ENCODE measurements around the gene TKFC.

Gene TKFC, protein sequence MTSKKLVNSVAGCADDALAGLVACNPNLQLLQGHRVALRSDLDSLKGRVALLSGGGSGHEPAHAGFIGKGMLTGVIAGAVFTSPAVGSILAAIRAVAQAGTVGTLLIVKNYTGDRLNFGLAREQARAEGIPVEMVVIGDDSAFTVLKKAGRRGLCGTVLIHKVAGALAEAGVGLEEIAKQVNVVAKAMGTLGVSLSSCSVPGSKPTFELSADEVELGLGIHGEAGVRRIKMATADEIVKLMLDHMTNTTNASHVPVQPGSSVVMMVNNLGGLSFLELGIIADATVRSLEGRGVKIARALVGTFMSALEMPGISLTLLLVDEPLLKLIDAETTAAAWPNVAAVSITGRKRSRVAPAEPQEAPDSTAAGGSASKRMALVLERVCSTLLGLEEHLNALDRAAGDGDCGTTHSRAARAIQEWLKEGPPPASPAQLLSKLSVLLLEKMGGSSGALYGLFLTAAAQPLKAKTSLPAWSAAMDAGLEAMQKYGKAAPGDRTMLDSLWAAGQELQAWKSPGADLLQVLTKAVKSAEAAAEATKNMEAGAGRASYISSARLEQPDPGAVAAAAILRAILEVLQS

DNA sequence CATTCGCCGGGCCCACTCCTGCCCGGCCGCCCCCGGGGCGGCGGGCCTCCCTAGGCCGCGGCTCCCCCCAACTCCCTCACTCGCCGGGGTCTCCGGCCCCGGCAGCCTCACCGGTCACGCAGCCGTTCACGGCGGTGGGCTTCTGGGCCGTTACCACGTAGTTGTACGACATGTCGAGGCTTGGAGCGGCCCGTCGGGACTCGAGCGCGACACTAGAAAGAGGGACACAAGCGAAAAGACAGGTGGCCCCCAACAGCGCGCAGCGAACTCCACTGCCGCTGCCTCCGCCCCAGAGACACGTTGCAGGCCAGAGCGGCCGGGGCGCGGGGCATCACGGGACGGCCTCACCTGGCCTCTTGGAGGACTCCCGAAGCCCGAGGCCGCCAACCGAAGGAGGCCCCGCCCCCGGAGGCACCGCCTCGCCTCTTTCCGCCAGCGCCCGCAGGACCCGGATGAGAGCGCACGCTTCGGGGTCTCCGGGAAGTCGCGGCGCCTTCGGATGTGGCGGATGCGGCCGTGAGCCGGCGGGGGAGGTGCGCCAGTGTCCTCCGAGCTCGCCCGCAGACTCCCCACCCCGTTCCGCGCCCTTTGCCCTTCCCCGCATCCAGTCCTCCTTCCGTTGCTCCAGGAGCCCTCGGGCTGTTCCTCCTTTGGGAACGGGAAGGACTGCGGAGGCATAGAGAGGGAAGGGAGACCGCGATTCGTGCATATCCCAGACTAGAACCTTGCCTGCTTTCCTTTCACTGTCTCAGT, at the start of gene TKFC, which contains the start of gene DDB1:
Gene TKFC (plus strand): TSS at position 432 of the 753 bp plus-strand sequence. CDS start 1,501 bp downstream, outside the sequence.
Gene DDB1 (minus strand): TSS at position 309 of the 753 bp plus-strand sequence. CDS start 137 bp downstream, at position 172.
- DNase-seq: peak; percentile 82

DNA sequence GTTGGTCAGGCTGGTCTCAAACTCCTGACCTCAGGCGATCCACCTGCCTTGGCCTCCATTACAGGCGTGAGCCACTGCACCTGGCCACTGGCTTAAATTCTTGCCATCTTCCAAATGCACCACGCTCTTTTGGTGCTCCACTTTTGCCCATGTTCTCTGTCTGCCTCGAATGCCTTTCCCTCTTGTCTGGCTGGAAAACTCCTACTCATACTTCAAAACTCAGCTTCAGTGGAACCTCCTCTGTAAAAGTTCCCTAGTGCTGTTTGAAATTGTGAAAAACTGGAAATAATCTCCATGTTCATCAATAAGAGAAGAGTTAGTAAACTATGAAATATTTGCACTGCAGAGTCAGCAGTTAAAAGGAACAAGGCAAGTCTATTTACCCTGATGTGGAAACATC, 49.4 kb upstream of the TKFC start:
- DNase-seq: no peak

DNA sequence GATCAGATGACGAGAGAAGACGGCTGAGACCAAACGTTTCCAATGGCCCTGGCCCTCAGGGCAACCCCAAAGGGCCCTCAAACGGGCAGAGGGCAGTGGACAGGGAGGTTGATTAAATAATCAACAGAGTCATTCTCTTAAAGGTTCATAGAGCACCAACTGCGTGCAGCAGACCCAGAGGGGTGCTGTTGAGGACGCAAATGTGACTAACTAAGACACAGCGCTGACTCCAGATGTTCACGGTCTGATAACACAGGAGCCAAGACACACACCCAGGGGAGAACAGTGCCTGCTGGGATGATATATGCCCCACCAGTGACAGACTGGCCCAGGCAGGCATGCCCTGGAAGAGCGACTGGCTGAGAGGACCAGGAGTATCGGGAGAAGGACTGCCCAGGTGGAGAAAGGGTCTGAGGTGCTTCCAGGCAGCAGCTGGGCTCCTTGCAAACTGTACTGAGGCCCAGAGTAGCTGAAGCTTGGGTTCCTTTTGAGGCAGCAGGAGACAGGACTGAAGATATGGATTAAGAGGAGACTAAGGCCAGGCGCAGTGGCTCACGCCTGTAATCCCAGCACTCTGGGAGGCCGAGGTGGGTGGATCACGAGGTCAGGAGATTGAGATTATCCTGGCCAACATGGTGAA, 45.6 kb upstream of the TKFC start:
- no peak for DNase-seq

DNA sequence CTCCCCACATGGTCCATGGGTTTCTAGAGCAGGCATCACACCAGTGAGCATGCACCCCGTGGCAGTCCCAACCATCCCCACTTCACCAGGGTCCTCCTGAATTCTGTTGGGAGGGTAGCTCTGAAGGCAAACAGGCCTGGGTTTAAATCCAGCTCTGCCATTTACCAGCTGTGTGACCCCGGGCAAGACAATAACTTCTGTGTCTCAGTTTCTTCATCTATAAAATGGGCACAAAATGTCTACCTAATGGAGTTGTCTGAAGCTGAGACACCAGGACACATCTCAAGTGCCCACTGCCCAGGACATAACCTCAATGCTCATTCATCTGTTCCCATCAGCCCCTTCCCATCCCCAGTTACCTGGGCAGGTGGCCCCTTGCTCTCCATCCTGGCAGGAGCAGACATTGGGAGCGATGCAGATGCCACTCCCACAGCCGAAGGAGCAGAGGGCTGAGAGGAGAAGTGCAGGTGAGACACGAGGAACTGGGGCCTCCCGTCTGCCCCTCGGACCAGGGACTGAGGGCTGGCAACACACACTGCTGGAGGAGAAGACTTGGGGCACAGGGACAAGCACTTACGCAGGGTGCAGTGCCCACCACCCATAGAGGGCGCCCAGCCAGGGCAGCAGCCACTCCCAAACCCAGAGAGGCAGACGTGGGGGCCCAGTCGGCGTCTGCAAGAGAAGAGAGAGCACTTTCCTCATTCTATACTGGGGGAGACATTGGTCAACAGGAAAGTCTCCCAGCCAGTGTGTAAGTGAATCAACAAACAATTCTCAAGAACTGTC, 41.9 kb upstream of the TKFC start:
- DNase-seq: no peak

DNA sequence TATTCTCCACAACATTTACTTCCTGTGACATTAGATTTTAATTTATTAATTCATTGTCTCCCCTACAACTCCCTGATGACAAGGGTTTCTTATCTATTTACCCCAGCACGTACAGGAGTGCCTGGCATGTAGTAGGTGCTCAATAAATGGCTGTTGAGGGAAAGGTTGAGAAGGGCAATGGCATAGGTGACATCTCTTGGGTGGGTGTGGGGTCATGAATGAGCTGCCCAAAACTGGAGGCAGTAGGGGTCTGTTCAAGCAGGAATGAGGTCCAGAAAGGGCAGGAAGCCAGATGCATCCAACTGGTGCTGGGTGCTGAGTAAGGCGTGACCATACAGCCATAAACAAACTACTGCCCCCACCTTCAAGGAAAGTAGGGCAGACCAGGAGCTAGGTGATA, 40.7 kb upstream of the TKFC start:
- no peak for DNase-seq

DNA sequence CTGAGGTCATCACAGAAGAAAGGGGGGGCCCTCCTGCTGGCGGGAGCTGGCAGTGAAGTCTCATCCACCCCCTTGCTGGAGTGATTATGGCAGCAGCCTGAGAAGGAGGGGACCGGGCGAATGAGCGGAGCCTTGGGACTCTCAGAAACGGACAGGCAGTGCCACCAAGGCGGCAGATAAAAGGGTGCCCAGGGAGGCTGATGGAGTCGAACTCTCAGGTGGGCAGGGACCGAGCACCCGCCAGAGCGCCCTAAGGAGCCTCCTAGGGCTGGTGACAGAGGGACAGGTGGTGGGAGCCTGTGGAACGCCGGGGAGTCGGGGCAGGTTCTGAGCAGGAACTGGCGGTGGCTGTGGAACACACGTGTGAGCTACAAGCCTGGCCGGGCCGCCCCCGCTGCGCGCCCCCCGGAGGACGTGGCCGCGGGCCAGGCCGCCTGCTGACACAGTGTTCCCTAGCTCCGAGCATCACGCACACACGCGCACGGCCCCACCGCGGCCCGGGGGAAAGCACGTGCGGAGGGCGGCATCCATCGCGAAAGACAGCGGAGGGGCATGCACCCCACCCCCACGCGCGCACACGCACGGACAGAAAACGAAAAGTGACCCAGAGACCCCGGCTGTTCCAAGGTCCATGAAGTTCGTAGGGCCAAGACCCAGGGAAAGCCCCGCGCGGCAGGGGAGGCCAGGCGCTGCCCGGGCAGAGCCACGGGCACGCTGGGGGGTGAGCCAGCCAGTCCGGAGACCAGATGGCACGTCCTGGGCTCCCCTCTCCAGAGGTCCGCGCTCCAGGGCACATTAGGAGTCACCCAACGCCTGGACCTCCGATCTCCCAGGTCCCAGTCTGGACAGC, 38.9 kb upstream of the TKFC start:
- no peak for DNase-seq

DNA sequence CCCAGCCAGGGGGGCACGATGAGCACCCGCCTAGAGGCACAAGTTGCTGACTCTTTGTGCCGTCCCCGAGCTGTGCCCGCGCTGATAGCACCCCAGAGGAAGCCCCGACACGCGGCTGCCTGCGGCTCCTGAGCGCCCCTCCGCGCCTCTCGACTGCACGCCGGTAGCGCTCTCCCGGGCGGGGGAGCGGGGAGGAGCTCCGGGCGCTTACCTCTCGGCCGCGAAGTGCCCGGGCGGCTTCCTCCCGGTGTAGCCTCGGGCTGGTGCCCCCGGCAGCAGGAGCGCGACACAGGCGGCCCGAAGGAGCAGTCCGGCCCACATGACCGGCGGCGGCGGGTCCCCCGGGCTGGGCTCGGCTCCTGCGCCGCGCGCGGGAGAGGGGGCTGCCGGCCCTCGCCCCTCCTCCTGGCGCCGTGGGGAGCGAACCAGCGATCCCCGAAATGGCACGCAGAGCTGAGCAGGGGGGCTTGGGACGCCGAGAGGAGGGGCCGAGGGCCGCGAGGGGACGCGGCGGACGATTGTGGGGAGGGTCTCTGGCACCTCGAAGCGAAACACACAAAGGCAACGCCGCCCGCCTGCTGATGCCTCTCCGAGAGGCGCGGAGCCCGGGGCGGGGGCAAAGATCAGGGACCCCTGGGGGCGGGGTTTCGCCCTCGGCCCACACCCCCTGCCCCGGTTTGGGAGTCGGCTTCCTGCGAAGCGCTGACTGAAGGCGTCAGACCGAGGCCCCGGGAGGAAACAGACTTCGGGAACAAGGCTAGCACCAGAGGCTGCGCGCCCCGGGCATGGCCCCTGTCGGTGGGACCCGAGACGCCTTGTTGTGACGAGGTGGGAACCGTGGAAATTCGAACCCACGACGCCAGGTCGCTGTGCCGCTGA, 38.1 kb upstream of the TKFC start, which contains the start of gene VWCE:
Gene VWCE (minus strand): TSS at position 600 of the 879 bp plus-strand sequence. CDS start 279 bp downstream, at position 321.
- no peak for DNase-seq

DNA sequence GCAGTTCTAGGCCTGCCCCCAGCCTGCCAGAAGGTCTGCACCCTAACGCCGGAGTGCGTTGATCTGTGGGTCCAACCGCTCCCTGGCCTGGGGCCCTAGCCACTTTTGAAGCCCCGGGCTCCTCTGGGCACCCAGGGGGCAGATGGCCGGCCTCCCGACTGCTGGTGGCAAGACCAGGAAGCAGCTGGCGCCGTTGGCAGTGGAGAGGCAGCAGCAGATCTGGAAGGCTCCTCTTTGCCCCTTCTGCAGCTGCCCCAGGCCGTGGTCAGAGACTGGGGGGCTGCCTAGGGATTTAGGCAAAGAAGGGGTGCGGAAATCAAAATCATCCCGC, 37.5 kb upstream of the TKFC start:
- DNase-seq: no peak

DNA sequence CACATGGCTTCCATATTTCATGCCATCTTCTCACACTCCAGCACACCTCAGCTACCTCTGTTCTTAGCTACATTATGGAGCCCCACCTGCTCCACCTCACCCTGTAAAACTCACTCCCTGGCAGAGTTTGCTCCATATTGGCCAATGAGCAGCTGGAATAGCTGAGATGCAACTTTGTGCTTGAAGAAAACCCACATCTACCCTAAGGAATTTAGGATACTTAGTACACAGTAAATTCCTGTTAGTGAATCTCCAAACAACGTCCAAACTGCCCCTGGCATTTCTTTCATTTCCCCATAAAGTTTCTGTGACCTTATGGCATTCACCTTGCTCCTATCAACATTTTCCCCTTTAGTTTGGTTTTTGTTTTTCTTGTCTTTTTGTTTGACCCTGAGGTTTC, 35.7 kb upstream of the TKFC start:
- DNase-seq: no peak

DNA sequence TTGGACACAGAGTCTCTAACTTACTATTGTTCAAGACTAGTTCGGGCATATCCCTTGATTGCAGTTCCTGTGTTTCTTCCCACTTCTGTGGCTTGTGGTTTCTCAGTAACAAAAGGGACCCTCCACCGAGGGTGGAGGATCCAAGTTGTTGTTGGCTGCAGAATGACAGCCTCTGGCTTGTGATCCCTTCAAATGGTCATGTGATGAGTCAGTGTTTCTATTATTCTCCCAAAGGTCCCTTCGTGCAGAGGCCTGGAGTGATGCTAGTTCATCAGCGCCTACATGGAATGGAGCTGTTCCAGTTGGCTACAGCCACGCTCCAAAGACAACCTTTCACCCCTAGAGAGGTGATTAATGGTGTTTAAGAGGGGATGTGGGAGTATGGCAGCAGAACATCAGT, 35.3 kb upstream of the TKFC start:
- no peak for DNase-seq

DNA sequence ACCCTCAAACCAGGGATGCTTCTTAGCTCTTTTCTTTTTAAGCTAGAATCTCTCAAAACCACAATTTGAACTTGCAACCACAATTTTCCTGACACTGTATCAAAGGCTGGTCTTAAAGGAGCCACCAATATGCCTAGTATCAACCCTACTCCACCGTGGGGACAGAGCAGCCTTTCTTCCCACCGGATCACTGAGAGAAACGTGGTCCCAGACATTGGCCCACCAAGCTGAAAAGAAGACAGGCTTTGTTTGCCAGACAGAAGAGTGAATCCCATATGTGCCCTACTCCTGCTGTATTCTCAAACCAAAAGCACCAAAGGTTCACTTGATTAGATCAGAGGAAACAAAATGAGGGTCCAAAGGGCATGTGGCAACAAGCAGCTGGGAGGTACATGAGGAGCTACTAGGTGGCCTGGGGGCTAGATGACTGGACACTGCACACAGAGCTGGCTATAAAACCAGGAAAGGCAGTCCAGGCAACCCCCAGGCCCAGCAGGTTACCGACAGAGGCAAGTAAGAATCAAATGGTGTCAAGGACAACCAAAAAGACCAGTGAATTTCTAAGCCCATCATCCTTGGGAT, 34.3 kb upstream of the TKFC start:
- DNase-seq: no peak

DNA sequence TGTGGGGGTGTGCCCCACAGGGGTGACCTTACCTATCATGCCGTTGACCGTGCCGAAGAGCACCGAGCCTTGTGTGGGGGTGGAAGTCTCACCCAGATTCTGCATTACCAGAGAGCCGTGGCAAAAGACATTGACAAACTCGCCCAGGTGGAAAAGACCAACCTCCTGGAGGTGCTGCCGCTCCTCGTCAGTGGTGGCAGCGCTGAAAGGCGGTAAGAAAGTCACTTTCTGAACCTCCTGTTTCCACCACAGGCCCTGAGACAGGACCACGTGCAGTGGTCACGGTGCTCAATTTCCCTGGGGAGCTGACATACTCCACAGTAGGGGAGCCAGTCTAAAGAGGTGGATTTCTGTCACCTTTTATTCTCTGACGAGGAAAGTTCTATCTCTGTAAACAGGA, 30.5 kb upstream of the TKFC start:
- no peak for DNase-seq

DNA sequence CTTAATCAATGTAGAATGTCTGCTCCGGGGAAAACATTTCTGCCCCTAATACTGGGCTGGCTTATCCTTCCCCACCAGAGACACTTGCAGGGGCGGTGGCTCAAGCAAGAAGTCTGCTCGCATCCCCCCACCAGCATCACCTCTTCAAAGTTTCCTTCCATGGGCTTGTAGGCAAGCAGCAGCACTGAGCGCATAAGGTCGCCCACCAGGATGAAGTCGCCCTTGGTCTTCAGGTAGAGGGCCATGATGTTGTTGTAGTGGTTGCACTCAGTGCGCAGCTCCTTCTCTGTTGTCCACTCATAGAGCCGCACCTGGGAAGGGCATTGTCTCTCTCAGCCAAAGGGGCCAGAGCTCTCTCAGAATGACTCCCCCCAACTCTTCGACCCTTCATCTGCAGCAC, 29.3 kb upstream of the TKFC start:
- DNase-seq: no peak

DNA sequence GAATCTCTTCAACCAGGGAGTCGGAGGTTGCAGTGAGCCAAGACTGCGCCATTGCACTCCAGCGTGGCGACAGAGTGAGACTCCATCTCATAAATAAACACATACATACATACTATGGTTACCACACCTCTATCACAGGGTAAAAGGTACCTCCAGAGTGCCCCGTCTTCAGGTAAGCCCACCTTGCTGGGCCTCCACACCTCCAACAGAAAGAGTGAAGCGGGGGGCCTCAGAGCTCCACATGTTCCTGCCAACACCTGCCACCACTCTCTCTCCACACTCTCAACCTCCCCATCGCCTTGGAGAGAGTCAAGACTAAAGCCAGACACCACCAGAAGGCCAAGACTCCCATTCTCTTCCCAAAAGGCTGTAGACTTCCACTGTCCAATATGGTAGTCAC, 27.6 kb upstream of the TKFC start:
- DNase-seq: no peak

DNA sequence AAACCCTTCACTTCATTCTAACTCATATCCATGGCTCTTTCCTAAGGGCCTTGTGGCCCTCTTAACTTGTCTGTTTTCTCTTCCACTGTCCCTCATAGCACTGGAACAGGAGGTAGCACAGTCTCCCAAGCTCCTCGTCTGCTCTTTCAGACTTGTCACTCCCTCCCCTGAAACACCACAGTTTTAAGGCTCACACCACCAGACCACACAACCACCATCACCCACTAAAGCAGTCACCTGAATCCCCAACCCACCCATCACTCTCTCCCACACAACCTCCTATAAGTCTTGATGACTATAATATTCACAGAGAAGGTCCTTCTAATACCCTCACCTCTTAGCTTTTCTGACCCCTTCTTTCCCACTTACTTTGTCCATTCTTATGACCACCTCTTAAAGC, 26.8 kb upstream of the TKFC start:
- DNase-seq: no peak

DNA sequence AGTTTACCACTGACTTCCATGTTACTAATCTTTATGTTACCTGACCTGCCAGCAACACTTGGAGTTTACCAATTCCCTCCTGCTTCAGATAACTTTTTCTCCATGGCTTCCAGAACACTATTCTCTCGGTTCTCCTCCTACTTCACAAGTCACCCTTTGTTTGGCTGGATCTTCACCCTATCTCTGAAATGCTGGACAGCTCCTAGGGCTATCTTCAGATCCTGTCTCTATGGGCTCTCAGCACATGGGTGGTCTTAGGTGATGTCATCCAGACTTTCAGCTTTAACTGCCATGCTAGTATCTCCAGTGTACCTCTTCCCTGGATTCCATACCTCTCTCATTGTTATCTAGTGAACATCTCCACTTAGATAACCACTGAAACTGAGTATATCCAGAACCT, 25.7 kb upstream of the TKFC start:
- no peak for DNase-seq

DNA sequence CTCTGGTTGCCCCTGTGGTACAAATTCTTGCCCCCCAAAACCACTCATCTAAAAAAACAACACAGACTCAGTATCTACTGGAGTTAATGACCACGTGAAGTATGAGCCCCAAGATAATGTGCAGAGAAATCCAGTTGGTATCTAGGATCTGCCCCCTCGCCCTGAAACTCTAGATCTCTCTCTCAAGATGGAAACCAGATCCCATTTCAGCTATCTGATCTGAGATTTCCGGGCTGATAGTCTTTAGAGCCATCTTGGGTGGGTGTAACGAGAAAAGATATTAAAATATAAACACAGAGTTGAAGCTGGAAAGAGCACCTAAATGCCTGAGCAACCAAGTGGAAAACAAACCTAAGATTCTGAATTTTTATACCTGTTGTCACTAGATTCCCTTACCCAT, 23.9 kb upstream of the TKFC start:
- DNase-seq: no peak

DNA sequence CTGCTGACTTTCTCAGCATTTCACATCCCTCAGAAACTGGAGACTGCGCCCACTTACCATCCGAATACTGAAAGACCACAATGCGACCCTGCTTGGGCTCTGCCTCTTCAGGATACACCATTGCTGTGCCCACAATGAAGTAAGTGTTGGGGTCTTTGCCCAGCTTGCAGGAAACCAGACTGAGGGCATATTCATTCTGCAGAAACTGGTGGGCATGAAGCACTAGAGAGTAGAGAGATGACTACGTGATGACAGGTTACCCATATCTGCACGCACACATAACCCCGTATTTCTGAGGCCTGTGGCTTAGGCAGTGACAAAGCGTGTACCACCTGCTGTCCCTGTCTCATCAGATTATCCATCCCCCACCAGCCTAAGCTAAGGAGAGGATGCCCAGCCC, 23.3 kb upstream of the TKFC start:
- no peak for DNase-seq

DNA sequence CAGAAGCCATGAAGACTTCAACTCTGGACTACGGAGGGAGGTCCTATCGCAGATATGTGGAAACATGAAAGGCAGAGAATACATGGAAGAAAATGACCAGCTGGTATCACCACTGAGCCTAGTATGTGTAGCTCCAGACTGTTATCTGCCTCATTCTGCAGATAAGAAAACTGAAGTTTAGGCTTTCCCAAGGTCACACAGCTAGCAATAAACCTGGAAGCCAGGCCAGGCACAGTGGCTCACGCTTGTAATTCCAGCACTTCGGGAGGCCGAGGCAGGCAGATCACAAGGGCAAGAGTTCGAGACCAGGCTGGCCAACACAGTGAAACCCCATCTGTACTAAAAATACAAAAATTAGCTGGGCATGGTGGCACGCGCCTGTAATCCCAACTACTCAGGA, 22.3 kb upstream of the TKFC start:
- DNase-seq: no peak

DNA sequence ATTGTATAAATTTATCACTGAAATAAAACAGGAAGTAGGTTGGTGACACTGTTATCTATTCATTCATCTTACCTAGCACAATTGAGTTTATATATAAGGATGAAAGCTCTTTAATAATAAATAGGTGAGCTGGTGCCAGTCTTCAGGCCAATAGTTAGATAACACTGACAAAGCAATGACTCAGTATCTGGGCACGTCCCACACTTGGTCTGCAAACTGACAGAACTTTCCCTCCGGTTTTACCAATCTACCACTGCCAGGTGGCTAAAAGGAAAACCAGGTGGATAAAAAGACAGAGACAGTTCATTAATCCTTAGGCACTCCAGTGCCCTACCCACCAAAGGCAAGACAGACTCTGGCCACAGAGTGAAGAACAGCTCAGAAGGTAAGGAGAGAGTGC, 17.8 kb upstream of the TKFC start:
- no peak for DNase-seq

All from cortex of kidney (tissue), 1 donor.